HepG2 (cell line): ENCODE measurements around the gene ZNF217. TPM values are rescaled to one million over a fixed set of nuclear protein-coding genes. Genes with fewer than 3 reads are reported as not detected.

Source experiments
- ATAC-seq: fragments of 200-7000 bp; cut with Tn5 transposase; 3 replicates; pipeline ENCODE4 v1.9.1; 2020; ENCODE audit warnings: mild to moderate bottlenecking, moderate library complexity
- BruUV-seq: library from RNA; stranded (reverse); fragments of 400-500 nt; replicated peaks from 2 replicates; lab custom pipeline; 2021; lab: Mats Ljungman, UMichigan
- CTCF ChIA-PET: fragments of 300-600 bp; formaldehyde crosslinking; extraction: SDS; loops from one replicate; lab custom pipeline; 2021; ENCODE audit warnings: low total read pairs, inconsistent platforms, low intra/inter-chr PET ratio; lab: Yijun Ruan, JAX
- POLR2A ChIA-PET: fragments of 350-600 bp; sonication (Branson Sonifier 250); formaldehyde crosslinking; loops from one replicate; lab custom pipeline; 2020; ENCODE audit warnings: antibody characterized with exemption, inconsistent platforms; lab: Yijun Ruan, JAX
- DNase-seq: peaks from one replicate; pipeline ENCODE4 v3.0.0-alpha.2; 2015; ENCODE audit warnings: low spot score
- FAIRE-seq: peaks from 3 replicates; lab custom pipeline; 2011; peaks lifted over from hg19 to GRCh38; lab: Jason Lieb, UNC
- H2AFZ ChIP-seq: one replicate; pipeline ENCODE4 v1.6.1; 2011; ENCODE audit warnings: low read length, inconsistent platforms
- H3K27ac ChIP-seq: fragments of 300-600 bp; 3 replicates; pipeline ENCODE4 v1.8.0; 2011; ENCODE audit warnings: mixed run types, mild to moderate bottlenecking, mixed read lengths, low read length, inconsistent platforms; ENCODE audit not compliant: insufficient read depth; ENCODE audit errors: extremely low read length
- H3K27me3 ChIP-seq, 2 experiments: fragments of 200-600 bp in 1 of 2; 2 replicates in 1 of 2; 3 replicates in 1 of 2; pipeline versions ENCODE4 v1.6.0 to v1.8.0; 2011; ENCODE audit warnings: low read length in 2 of 2, mild to moderate bottlenecking in 2 of 2, moderate library complexity in 2 of 2, inconsistent platforms in 1 of 2; ENCODE audit not compliant: insufficient read depth in 2 of 2, control insufficient read depth in 1 of 2
- H3K36me3 ChIP-seq, 2 experiments: fragments of 200-600 bp in 1 of 2; replicated peaks in 1 of 2; 2 replicates in 1 of 2; 3 replicates in 1 of 2; pipeline versions ENCODE4 v1.5.1 to v1.8.0; 2011; ENCODE audit warnings: low read length in 2 of 2, inconsistent platforms in 1 of 2; ENCODE audit not compliant: insufficient read depth in 2 of 2, control insufficient read depth in 1 of 2
- H3K4me1 ChIP-seq: 2 replicates; pipeline ENCODE4 v1.5.1; 2012; ENCODE audit warnings: low read length, inconsistent platforms; ENCODE audit not compliant: insufficient read depth
- H3K4me2 ChIP-seq: 2 replicates; pipeline ENCODE4 v1.6.0; 2011; ENCODE audit warnings: low read depth, low read length, inconsistent platforms
- H3K4me3 ChIP-seq, 3 experiments: fragments of 200-600 bp in 1 of 3; sonication (generic), shearing (Covaris generic) in 1 of 3; replicated peaks in 1 of 3; 2 replicates each; pipeline ENCODE4 v1.5.1; 2011 to 2016; ENCODE audit warnings: low read length in 3 of 3, inconsistent platforms in 2 of 3, low read depth in 2 of 3, mild to moderate bottlenecking in 2 of 3, control low read depth in 1 of 3, mixed read lengths in 1 of 3; ENCODE audit not compliant: insufficient read depth in 1 of 3
- H3K79me2 ChIP-seq: one replicate; pipeline ENCODE4 v1.6.1; 2011; ENCODE audit warnings: low read length, inconsistent platforms; ENCODE audit not compliant: insufficient read depth
- H3K9ac ChIP-seq: 2 replicates; pipeline ENCODE4 v1.6.0; 2011; ENCODE audit warnings: mild to moderate bottlenecking, low read depth, low read length, inconsistent platforms; ENCODE audit not compliant: insufficient read depth
- H3K9me3 ChIP-seq: 2 replicates; pipeline ENCODE4 v1.5.1; 2012; ENCODE audit warnings: mild to moderate bottlenecking, low read length
- H4K20me1 ChIP-seq: 2 replicates; pipeline ENCODE4 v1.6.0; 2011; ENCODE audit warnings: inconsistent platforms, mild to moderate bottlenecking, low read length, moderate library complexity; ENCODE audit not compliant: insufficient read depth
- GATA4 ChIP-seq: sonication (generic); IDR thresholded peaks from 2 replicates; pipeline ENCODE4 v1.6.1; 2016; ENCODE audit warnings: antibody characterized with exemption, low read depth, borderline replicate concordance
- MAF1 ChIP-seq: sonication (generic); formaldehyde crosslinking; IDR thresholded peaks from 2 replicates; pipeline ENCODE4 v1.5.0; 2020; ENCODE audit warnings: missing genetic modification reagents, borderline replicate concordance
- POLR2G ChIP-seq: fragments of 200-400 bp; formaldehyde crosslinking; IDR thresholded peaks from 2 replicates; pipeline ENCODE4 v1.6.1; 2018; ENCODE audit warnings: mild to moderate bottlenecking, low read depth, low read length, moderate library complexity
- ZBTB42 ChIP-seq: sonication (generic); formaldehyde crosslinking; IDR thresholded peaks from 2 replicates; pipeline ENCODE4 v1.5.0; 2020; ENCODE audit warnings: mild to moderate bottlenecking, missing genetic modification reagents
- ZNF337 ChIP-seq: sonication (generic); formaldehyde crosslinking; IDR thresholded peaks from 2 replicates; pipeline ENCODE4 v1.5.1; 2020; ENCODE audit warnings: missing genetic modification reagents, low read depth, mild to moderate bottlenecking, borderline replicate concordance
- WGBS: methylation state at CpG from one replicate; pipeline ENCODE4 v1.1.6; 2017; ENCODE audit warnings: low lambda C conversion rate; 5-methylcytosine and 5-hydroxymethylcytosine counted together
- in situ Hi-C: cut with HindIII; loops from 2 replicates; pipeline ENCODE4 v1.10.0; 2017; ENCODE audit warnings: low pct_unique_long_range_greater_than_20kb; ENCODE audit not compliant: extremely low pct_ligation_motif_present
- intact Hi-C: fragments of 100-400 bp; cut with micrococcal nuclease; formaldehyde crosslinking; loops from one replicate; pipeline ENCODE4 v1.10.0; 2022; ENCODE audit not compliant: unreplicated experiment
- polyA plus RNA-seq, 8 experiments: library from polyadenylated mRNA; depleted of rRNA in 3 of 8; stranded (reverse) in 7 of 8; unstranded in 1 of 8; fragments of >200 nt; fragmentation: Illumina TruSeq in 4 of 8; extraction: Trizol in 4 of 8; gene quantifications; 2 replicates each; pipeline versions ENCODE4 v1.2.1 to v1.2.3, GENCODE V29; 2011 to 2016; ENCODE audit warnings: low read depth in 4 of 8, missing spikeins in 1 of 8, mixed read lengths in 1 of 8; ENCODE audit not compliant: insufficient read depth in 1 of 8
- total RNA-seq, 5 experiments: library from RNA; depleted of rRNA; stranded (reverse); fragments of >200 nt; fragmentation: Illumina TruSeq; extraction: Trizol; gene quantifications; 2 replicates each; pipeline ENCODE4 v1.2.3, GENCODE V29; 2016; ENCODE audit warnings: low read depth in 1 of 5
- TF ChIP-seq, protein P1 (sequence below): IDR thresholded peaks from 2 replicates; pipeline ENCODE4 v1.6.1; 2016; ENCODE audit warnings: missing compliant biosample characterization, missing genetic modification reagents, borderline replicate concordance
- TF ChIP-seq, protein P2 (sequence below): sonication (generic); formaldehyde crosslinking; IDR thresholded peaks from 2 replicates; pipeline ENCODE4 v1.4.0; 2020; ENCODE audit warnings: mild to moderate bottlenecking, low read depth, missing genetic modification reagents
- TF ChIP-seq, protein P3 (sequence below): IDR thresholded peaks from 2 replicates; pipeline ENCODE4 v1.6.1; 2012; ENCODE audit warnings: low read length, improper control_type of control experiment

The ZNF217 gene
- total and polyA plus RNA-seq, 2 of the 13 experiments (the other 11 are each of a cell fraction or from before 2014, with no cell fraction given), result 22.3 to 29.8 TPM

DNA sequence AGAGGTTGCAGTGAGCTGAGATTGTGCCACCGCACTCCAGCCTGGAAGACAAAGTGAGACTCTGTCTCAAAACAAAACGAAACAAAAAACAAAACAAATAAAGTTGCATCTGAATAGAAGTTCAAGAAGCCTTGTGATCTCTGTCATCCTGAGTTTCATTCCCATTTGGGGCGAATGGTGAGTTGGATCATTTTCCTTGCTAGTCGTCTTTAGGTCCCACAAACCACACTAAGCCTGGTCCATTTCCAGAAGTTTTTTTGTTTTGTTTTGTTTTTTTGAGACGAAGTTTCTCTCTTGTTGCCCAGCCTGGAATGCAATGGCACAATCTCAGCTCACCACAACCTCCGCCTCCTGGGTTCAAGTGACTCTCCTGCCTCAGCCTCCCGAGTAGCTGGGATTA, 33.8 kb downstream of the ZNF217 start:
- CTCF ChIA-PET, result no interaction called here
- H3K27me3 ChIP-seq, result no peaks in the 10 kb centered on the region
- no peak overlapping the region for H3K27ac ChIP-seq
- H3K79me2 ChIP-seq, result no peaks in the 10 kb centered on the region
- DNase-seq, result no peak
- intact Hi-C loops, result no loop called here
- no peak overlapping the region for H3K9ac ChIP-seq
- TF ChIP-seq, protein P1, sequence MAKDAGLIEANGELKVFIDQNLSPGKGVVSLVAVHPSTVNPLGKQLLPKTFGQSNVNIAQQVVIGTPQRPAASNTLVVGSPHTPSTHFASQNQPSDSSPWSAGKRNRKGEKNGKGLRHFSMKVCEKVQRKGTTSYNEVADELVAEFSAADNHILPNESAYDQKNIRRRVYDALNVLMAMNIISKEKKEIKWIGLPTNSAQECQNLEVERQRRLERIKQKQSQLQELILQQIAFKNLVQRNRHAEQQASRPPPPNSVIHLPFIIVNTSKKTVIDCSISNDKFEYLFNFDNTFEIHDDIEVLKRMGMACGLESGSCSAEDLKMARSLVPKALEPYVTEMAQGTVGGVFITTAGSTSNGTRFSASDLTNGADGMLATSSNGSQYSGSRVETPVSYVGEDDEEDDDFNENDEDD (CRISPR knock-in tag), result no peak
- TF ChIP-seq ZNF337 (CRISPR knock-in tag) (no peak), MAF1 (CRISPR knock-in tag) (no peak), ZBTB42 (CRISPR knock-in tag) (no peak), POLR2G (no peak), GATA4 (no peak)
- TF ChIP-seq, protein P2, sequence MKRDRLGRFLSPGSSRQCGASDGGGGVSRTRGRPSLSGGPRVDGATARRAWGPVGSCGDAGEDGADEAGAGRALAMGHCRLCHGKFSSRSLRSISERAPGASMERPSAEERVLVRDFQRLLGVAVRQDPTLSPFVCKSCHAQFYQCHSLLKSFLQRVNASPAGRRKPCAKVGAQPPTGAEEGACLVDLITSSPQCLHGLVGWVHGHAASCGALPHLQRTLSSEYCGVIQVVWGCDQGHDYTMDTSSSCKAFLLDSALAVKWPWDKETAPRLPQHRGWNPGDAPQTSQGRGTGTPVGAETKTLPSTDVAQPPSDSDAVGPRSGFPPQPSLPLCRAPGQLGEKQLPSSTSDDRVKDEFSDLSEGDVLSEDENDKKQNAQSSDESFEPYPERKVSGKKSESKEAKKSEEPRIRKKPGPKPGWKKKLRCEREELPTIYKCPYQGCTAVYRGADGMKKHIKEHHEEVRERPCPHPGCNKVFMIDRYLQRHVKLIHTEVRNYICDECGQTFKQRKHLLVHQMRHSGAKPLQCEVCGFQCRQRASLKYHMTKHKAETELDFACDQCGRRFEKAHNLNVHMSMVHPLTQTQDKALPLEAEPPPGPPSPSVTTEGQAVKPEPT (CRISPR knock-in tag), result no peak
- TF ChIP-seq, protein P3, sequence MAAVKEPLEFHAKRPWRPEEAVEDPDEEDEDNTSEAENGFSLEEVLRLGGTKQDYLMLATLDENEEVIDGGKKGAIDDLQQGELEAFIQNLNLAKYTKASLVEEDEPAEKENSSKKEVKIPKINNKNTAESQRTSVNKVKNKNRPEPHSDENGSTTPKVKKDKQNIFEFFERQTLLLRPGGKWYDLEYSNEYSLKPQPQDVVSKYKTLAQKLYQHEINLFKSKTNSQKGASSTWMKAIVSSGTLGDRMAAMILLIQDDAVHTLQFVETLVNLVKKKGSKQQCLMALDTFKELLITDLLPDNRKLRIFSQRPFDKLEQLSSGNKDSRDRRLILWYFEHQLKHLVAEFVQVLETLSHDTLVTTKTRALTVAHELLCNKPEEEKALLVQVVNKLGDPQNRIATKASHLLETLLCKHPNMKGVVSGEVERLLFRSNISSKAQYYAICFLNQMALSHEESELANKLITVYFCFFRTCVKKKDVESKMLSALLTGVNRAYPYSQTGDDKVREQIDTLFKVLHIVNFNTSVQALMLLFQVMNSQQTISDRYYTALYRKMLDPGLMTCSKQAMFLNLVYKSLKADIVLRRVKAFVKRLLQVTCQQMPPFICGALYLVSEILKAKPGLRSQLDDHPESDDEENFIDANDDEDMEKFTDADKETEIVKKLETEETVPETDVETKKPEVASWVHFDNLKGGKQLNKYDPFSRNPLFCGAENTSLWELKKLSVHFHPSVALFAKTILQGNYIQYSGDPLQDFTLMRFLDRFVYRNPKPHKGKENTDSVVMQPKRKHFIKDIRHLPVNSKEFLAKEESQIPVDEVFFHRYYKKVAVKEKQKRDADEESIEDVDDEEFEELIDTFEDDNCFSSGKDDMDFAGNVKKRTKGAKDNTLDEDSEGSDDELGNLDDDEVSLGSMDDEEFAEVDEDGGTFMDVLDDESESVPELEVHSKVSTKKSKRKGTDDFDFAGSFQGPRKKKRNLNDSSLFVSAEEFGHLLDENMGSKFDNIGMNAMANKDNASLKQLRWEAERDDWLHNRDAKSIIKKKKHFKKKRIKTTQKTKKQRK, result no peak
- no peak overlapping the region for H2AFZ ChIP-seq
- POLR2A ChIA-PET, result interaction anchor here (0.9 kb wide), 1 partner anchor 8 kb away, joined by 3 read pairs; no protein-coding TSS in a partner anchor
- no peaks in the 10 kb centered on the region; the same call in 1 of the 2 replicates for H4K20me1 ChIP-seq
- 73% methylated on average over 7 of the region's 7 CpGs for WGBS
- H3K36me3 ChIP-seq, result peaks cover 0 to under 1% of the 10 kb centered on the region in 2 experiments; a peak in 2 of 5 replicates
- ATAC-seq, result no peak
- peaks cover 27% of the 10 kb centered on the region for H3K4me1 ChIP-seq
- no peak overlapping the region for H3K4me2 ChIP-seq
- H3K9me3 ChIP-seq, result no peaks in the 10 kb centered on the region
- no TSS peak for BruUV-seq
- in situ Hi-C loops, result no loop called here
- no peak for FAIRE-seq
- H3K4me3 ChIP-seq, result no peak overlapping the region
